ENCODE measurements around the gene CD44. TPM values are rescaled to one million over a fixed set of nuclear protein-coding genes. Genes with fewer than 3 reads are reported as not detected.

The CD44 gene
- total RNA-seq, 4 donors from 2014 or later, result 211 to 319 (median 266) TPM

GRCh38 chr11:35143297-35144135 lies 4.5 kb downstream of the CD44 start:
- H3K36me3 ChIP-seq, result no peaks in the 10 kb centered on the region
- WGBS, 2 donors (ENCODE audit: low coverage in 1 of 2), result 47 to 100% methylated on average over 1 to 6 of the region's 8 CpGs
- H3K9me3 ChIP-seq, result no peaks in the 10 kb centered on the region
- no peak for ATAC-seq
- H3K27ac ChIP-seq, result peak overlapping the region in 3 of 4 donors; percentile 29 to 94 (median 46)
- H3K4me1 ChIP-seq, result peaks cover 9 to 79% (median 25%) of the 10 kb centered on the region in 3 donors
- TF ChIP-seq, protein P1, sequence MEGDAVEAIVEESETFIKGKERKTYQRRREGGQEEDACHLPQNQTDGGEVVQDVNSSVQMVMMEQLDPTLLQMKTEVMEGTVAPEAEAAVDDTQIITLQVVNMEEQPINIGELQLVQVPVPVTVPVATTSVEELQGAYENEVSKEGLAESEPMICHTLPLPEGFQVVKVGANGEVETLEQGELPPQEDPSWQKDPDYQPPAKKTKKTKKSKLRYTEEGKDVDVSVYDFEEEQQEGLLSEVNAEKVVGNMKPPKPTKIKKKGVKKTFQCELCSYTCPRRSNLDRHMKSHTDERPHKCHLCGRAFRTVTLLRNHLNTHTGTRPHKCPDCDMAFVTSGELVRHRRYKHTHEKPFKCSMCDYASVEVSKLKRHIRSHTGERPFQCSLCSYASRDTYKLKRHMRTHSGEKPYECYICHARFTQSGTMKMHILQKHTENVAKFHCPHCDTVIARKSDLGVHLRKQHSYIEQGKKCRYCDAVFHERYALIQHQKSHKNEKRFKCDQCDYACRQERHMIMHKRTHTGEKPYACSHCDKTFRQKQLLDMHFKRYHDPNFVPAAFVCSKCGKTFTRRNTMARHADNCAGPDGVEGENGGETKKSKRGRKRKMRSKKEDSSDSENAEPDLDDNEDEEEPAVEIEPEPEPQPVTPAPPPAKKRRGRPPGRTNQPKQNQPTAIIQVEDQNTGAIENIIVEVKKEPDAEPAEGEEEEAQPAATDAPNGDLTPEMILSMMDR (IDR thresholded peaks at IDR 0.05), result no peak
- TF ChIP-seq POLR2AphosphoS5 (IDR thresholded peaks at IDR 0.05) (no peak), POLR2A (IDR thresholded peaks at IDR 0.05) (no peak), EP300 (IDR thresholded peaks at IDR 0.05) (no peak)
- H3K4me3 ChIP-seq, result peak overlapping the region in 1 of 2 donors; percentile 20
- no peaks in the 10 kb centered on the region for H3K27me3 ChIP-seq

DNA sequence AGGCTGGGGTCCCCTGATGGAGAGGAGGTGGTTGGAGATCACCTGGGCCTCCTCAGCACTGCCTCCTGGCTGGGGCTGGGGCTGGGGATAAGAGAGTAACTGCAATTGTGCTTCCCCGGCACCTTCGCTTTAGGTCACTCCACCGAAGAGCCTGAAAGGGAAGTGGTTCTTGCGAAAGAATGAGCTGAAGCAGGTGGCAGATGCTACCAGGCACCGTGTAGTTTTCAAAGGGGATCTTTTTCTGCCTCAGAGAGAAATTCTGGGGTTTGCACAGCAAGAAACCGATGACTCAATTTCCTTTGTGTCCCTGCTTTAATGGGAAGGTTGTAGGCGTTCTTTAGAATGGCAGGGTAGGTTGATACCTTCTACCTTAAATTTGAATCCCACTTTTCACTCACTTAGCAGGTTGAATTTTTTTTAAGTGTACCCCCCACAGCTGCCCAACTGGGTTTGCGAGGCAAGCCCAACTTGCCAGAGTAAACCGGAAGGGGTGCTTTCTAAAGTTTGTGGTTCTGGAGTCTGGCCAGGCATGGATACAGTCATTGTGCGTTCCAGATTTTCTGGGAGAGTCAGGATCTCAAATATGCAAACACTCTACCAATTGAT lies 5.3 kb downstream of the CD44 start:
- Histone ChIP-seq H3K36me3 (no peaks in the 10 kb centered on the region), H3K4me1 (peaks cover 9 to 84% (median 24%) of the 10 kb centered on the region in 3 donors), H3K9me3 (no peaks in the 10 kb centered on the region), H3K4me3 (peak overlapping the region in 1 of 2 donors; percentile 20), H3K27me3 (no peaks in the 10 kb centered on the region), H3K27ac (peak overlapping the region in 3 of 4 donors; percentile 29 to 94 (median 46))
- 15 to 30% methylated on average over 3 to 4 of the region's 10 CpGs for WGBS, 2 donors (ENCODE audit: low coverage in 1 of 2)
- no peak for ATAC-seq
- no peak for TF ChIP-seq EP300 (IDR thresholded peaks at IDR 0.05)
- no peak for TF ChIP-seq POLR2A (IDR thresholded peaks at IDR 0.05)
- TF ChIP-seq, protein P1 (IDR thresholded peaks at IDR 0.05), result no peak
- no peak for TF ChIP-seq POLR2AphosphoS5 (IDR thresholded peaks at IDR 0.05)

GRCh38 chr11:35144806-35145205 lies 5.8 kb downstream of the CD44 start:
- Histone ChIP-seq H3K36me3 (no peaks in the 10 kb centered on the region), H3K9me3 (no peaks in the 10 kb centered on the region), H3K4me1 (peaks cover 9 to 90% (median 24%) of the 10 kb centered on the region in 3 donors), H3K27me3 (no peaks in the 10 kb centered on the region), H3K4me3 (no peak overlapping the region), H3K27ac (peak overlapping the region in 2 of 4 donors; percentile 42 to 46)
- TF ChIP-seq POLR2A (IDR thresholded peaks at IDR 0.05) (no peak), POLR2AphosphoS5 (IDR thresholded peaks at IDR 0.05) (no peak), EP300 (IDR thresholded peaks at IDR 0.05) (no peak)
- TF ChIP-seq, protein P1 (IDR thresholded peaks at IDR 0.05), result no peak
- 41 to 63% methylated on average over 1 of the region's 1 CpG for WGBS, 2 donors (ENCODE audit: low coverage in 1 of 2)
- ATAC-seq, result no peak

DNA sequence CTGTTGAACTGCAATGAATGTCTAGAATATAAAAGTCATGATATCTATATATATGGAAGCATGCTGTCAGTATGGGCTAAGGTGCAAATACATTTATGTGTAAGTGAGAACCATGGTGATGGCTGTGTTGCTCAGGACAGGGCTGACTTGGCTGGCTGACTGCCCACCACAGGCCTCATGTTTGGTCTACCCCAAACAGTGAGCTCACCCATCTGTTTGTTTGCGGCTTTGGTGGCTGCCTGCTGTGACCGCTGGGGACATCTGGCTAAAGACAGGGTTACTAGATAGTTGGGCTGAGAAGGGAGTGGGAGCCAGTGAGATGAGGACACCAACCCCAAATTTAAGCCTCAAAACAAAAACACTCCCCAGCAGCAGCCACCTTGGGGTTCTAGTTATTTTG lies 6.3 kb downstream of the CD44 start:
- Histone ChIP-seq H3K27me3 (no peaks in the 10 kb centered on the region), H3K27ac (peak overlapping the region in 3 of 4 donors; percentile 30 to 42 (median 36)), H3K9me3 (no peaks in the 10 kb centered on the region), H3K4me1 (peaks cover 9 to 94% (median 24%) of the 10 kb centered on the region in 3 donors), H3K36me3 (no peaks in the 10 kb centered on the region), H3K4me3 (no peak overlapping the region)
- WGBS, 2 donors (ENCODE audit: low coverage in 1 of 2), result 60 to 92% methylated on average over 1 to 2 of the region's 2 CpGs
- no peak for ATAC-seq
- TF ChIP-seq POLR2A (IDR thresholded peaks at IDR 0.05) (no peak), POLR2AphosphoS5 (IDR thresholded peaks at IDR 0.05) (no peak), EP300 (IDR thresholded peaks at IDR 0.05) (no peak)
- TF ChIP-seq, protein P1 (IDR thresholded peaks at IDR 0.05), result no peak

Measured in gastroesophageal sphincter (tissue), 4 donors.